Vagina (tissue), 2 donors: Measurements from ENCODE around the gene ANKS1B. TPM values are rescaled to one million over a fixed set of nuclear protein-coding genes. Genes with fewer than 3 reads are reported as not detected.

Source experiments
- DNase-seq, 2 donors: peaks; one replicate each; pipeline ENCODE4 v3.0.0-alpha.2; 2017; ENCODE audit errors: extremely low spot score in 2 of 2
- H3K27ac ChIP-seq: fragments of 200-600 bp; sonication (generic); one replicate; pipeline ENCODE4 v1.5.1; 2019
- H3K27me3 ChIP-seq: fragments of 200-600 bp; sonication (generic); one replicate; pipeline ENCODE4 v1.5.1; 2019
- H3K36me3 ChIP-seq, 2 donors: fragments of 200-600 bp; sonication (generic); one replicate each; pipeline ENCODE4 v1.5.1; 2017 to 2019
- H3K4me1 ChIP-seq: fragments of 200-600 bp; sonication (generic); one replicate; pipeline ENCODE4 v1.5.1; 2019
- H3K4me3 ChIP-seq, 2 donors: fragments of 200-600 bp; sonication (generic); 1 replicate in 1 of 2; 2 replicates in 1 of 2; pipeline ENCODE4 v1.5.1; 2016 to 2019
- H3K9me3 ChIP-seq: fragments of 200-600 bp; sonication (generic); one replicate; pipeline ENCODE4 v1.5.1; 2019
- POLR2A ChIP-seq, 2 donors: fragments of 450-650 bp; IDR thresholded peaks; one replicate each; pipeline ENCODE4 v1.6.1; 2017; ENCODE audit warnings: antibody characterized with exemption in 2 of 2, mild to moderate bottlenecking in 2 of 2, moderate library complexity in 2 of 2
- POLR2AphosphoS5 ChIP-seq, 2 donors: sonication (generic); formaldehyde crosslinking; IDR thresholded peaks; one replicate each; pipeline ENCODE4 v1.9.0; 2017; ENCODE audit warnings: antibody characterized with exemption in 2 of 2, mild to moderate bottlenecking in 2 of 2, low read depth in 1 of 2; ENCODE audit not compliant: insufficient read depth in 1 of 2
- intact Hi-C: fragments of 100-400 bp; cut with DNase I; formaldehyde crosslinking; loops from one replicate; pipeline ENCODE4 v1.15.1; 2023
- total RNA-seq: library from RNA; depleted of rRNA; stranded (reverse); fragments of >200 nt; gene quantifications from one replicate; pipeline ENCODE4 v1.2.3, GENCODE V29; 2016
- TF ChIP-seq, protein P1 (sequence below), 3 experiments: fragments of 450-650 bp in 2 of 3; fragments of 200-600 bp in 1 of 3; sonication (generic) in 1 of 3; IDR thresholded peaks; one replicate each; pipeline ENCODE4 v1.5.1; 2017 to 2019; ENCODE audit warnings: antibody characterized with exemption in 3 of 3, mild to moderate bottlenecking in 2 of 3, moderate library complexity in 2 of 3

The ANKS1B gene
- total RNA-seq, 1 donor from 2014 or later = 11.5 TPM

- intact Hi-C loops = no loop called here
- Histone ChIP-seq H3K27ac (no peak overlapping the region), H3K36me3 (no peaks in the 10 kb centered on the region), H3K4me3 (no peak overlapping the region), H3K27me3 (no peaks in the 10 kb centered on the region), H3K9me3 (no peaks in the 10 kb centered on the region), H3K4me1 (no peaks in the 10 kb centered on the region)
- DNase-seq = no peak
- TF ChIP-seq POLR2AphosphoS5 (IDR thresholded peaks at IDR 0.05; ENCODE audit: insufficient read depth in 1 of 2, low read depth in 1 of 2) (no peak), POLR2A (IDR thresholded peaks at IDR 0.05) (no peak)
- TF ChIP-seq, protein P1, sequence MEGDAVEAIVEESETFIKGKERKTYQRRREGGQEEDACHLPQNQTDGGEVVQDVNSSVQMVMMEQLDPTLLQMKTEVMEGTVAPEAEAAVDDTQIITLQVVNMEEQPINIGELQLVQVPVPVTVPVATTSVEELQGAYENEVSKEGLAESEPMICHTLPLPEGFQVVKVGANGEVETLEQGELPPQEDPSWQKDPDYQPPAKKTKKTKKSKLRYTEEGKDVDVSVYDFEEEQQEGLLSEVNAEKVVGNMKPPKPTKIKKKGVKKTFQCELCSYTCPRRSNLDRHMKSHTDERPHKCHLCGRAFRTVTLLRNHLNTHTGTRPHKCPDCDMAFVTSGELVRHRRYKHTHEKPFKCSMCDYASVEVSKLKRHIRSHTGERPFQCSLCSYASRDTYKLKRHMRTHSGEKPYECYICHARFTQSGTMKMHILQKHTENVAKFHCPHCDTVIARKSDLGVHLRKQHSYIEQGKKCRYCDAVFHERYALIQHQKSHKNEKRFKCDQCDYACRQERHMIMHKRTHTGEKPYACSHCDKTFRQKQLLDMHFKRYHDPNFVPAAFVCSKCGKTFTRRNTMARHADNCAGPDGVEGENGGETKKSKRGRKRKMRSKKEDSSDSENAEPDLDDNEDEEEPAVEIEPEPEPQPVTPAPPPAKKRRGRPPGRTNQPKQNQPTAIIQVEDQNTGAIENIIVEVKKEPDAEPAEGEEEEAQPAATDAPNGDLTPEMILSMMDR (IDR thresholded peaks at IDR 0.05) = no peak
These were observed 1101.5 kb downstream of the ANKS1B start for GRCh38 chr12:98883231-98883630.

- no peaks in the 10 kb centered on the region for H3K4me1 ChIP-seq
- no peaks in the 10 kb centered on the region for H3K27me3 ChIP-seq
- intact Hi-C loops = no loop called here
- DNase-seq = no peak
- no peak overlapping the region for H3K4me3 ChIP-seq
- no peak overlapping the region for H3K27ac ChIP-seq
- H3K36me3 ChIP-seq = no peaks in the 10 kb centered on the region
- TF ChIP-seq, protein P1 (IDR thresholded peaks at IDR 0.05) = no peak
- TF ChIP-seq POLR2AphosphoS5 (IDR thresholded peaks at IDR 0.05; ENCODE audit: insufficient read depth in 1 of 2, low read depth in 1 of 2) = no peak
- no peak for TF ChIP-seq POLR2A (IDR thresholded peaks at IDR 0.05)
- no peaks in the 10 kb centered on the region for H3K9me3 ChIP-seq
These were observed 1102.2 kb downstream of the ANKS1B start for GRCh38 chr12:98882526-98882925.

- TF ChIP-seq POLR2AphosphoS5 (IDR thresholded peaks at IDR 0.05; ENCODE audit: insufficient read depth in 1 of 2, low read depth in 1 of 2) = no peak
- TF ChIP-seq, protein P1 (IDR thresholded peaks at IDR 0.05) = no peak
- TF ChIP-seq POLR2A (IDR thresholded peaks at IDR 0.05) = no peak
- intact Hi-C loops = no loop called here
- no peak for DNase-seq
- H3K9me3 ChIP-seq = no peaks in the 10 kb centered on the region
- no peaks in the 10 kb centered on the region for H3K27me3 ChIP-seq
- no peak overlapping the region for H3K4me3 ChIP-seq
- no peaks in the 10 kb centered on the region for H3K36me3 ChIP-seq
- no peak overlapping the region for H3K27ac ChIP-seq
- H3K4me1 ChIP-seq = no peaks in the 10 kb centered on the region
These were observed 1111.0 kb downstream of the ANKS1B start for GRCh38 chr12:98873776-98874175.

DNA sequence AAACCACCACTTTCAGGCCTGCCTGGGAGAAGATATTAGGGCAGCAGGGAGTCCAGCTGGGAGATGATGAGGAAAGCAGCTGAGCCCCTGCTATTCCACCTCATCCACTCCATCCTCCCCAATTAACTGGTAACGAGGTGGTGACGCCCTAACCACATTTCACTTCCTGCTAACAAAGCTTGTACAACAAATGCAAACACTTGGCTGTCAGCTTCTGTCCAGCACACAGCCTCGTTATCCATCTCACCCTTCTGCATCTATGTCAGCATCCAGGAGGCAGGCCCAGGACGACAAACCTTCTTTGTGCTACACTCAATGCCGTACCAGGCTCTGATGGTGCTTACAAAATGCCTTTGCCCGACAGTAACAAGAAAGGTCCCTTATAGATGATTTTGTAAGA is 1114.2 kb downstream of the ANKS1B start:
- no peaks in the 10 kb centered on the region for H3K9me3 ChIP-seq
- H3K27ac ChIP-seq = no peak overlapping the region
- no peaks in the 10 kb centered on the region for H3K36me3 ChIP-seq

GRCh38 chr12:98869886-98870503 is 1114.7 kb downstream of the ANKS1B start:
- no peak for TF ChIP-seq POLR2AphosphoS5 (IDR thresholded peaks at IDR 0.05; ENCODE audit: insufficient read depth in 1 of 2, low read depth in 1 of 2)
- TF ChIP-seq, protein P1 (IDR thresholded peaks at IDR 0.05) = no peak
- H3K9me3 ChIP-seq = no peaks in the 10 kb centered on the region
- H3K4me3 ChIP-seq = no peak overlapping the region
- intact Hi-C loops = no loop called here
- H3K27me3 ChIP-seq = no peaks in the 10 kb centered on the region
- H3K36me3 ChIP-seq = no peaks in the 10 kb centered on the region
- DNase-seq = no peak
- no peaks in the 10 kb centered on the region for H3K4me1 ChIP-seq
- H3K27ac ChIP-seq = no peak overlapping the region

More for the DNA sequence above, 1114.2 kb downstream of the ANKS1B start:
- H3K4me1 ChIP-seq = no peaks in the 10 kb centered on the region
- TF ChIP-seq, protein P1 (IDR thresholded peaks at IDR 0.05) = no peak
- no peak for TF ChIP-seq POLR2A (IDR thresholded peaks at IDR 0.05)
- no peak for TF ChIP-seq POLR2AphosphoS5 (IDR thresholded peaks at IDR 0.05; ENCODE audit: insufficient read depth in 1 of 2, low read depth in 1 of 2)
- intact Hi-C loops = no loop called here
- H3K27me3 ChIP-seq = no peaks in the 10 kb centered on the region
- no peak overlapping the region for H3K4me3 ChIP-seq
- no peak for DNase-seq
